Hematopoietic multipotent progenitor cell (in vitro differentiated cells): ENCODE results near the gene SLC22A13. TPM values are rescaled to one million over a fixed set of nuclear protein-coding genes. Genes with fewer than 3 reads are reported as not detected.
"Not testable (repeated sequence)": the region's sequence is repeated elsewhere in the genome, so short reads cannot be mapped to it uniquely, and the experiment has no call there.

Experiments
- DNase-seq, 3 donors: peaks; one replicate each; pipeline ENCODE4 v3.0.0-alpha.2; 2011 to 2015; ENCODE audit warnings: low read depth in 2 of 3, low spot score in 2 of 3
- total RNA-seq: library from RNA; depleted of rRNA; stranded (reverse); fragments of >200 nt; gene quantifications from one replicate; pipeline ENCODE4 v1.2.3, GENCODE V29; 2012

SLC22A13 gene
- total RNA-seq, 1 donor, result 0.27 TPM

GRCh38 chr3:38297053-38297452, 31.4 kb downstream of the SLC22A13 start:
- not testable (repeated sequence) for DNase-seq

- no peak for DNase-seq
These were observed 31.9 kb downstream of the SLC22A13 start for GRCh38 chr3:38297537-38297936.

- DNase-seq, result peak in 1 of 3 donors; percentile 18
These were observed 32.5 kb downstream of the SLC22A13 start for GRCh38 chr3:38297947-38298711.

- DNase-seq, result no peak
These were observed 41.3 kb downstream of the SLC22A13 start for GRCh38 chr3:38306941-38307340.

GRCh38 chr3:38307599-38307998, 42.0 kb downstream of the SLC22A13 start:
- no peak for DNase-seq

- DNase-seq, result no peak
These were observed 42.8 kb downstream of the SLC22A13 start for GRCh38 chr3:38308456-38308855.

- no peak for DNase-seq
These were observed 45.9 kb downstream of the SLC22A13 start for GRCh38 chr3:38311476-38311875.

GRCh38 chr3:38311941-38312340, 46.3 kb downstream of the SLC22A13 start:
- DNase-seq, result no peak

GRCh38 chr3:38312356-38312755, 46.7 kb downstream of the SLC22A13 start:
- DNase-seq, result no peak

GRCh38 chr3:38313263-38313662, 47.7 kb downstream of the SLC22A13 start:
- DNase-seq, result no peak

- no peak for DNase-seq
These were observed 48.1 kb downstream of the SLC22A13 start for GRCh38 chr3:38313695-38314094.

- DNase-seq, result peak in 1 of 3 donors; percentile 21
These were observed 48.6 kb downstream of the SLC22A13 start for GRCh38 chr3:38314112-38314763.

GRCh38 chr3:38314764-38315487, 49.3 kb downstream of the SLC22A13 start:
- no peak for DNase-seq

- DNase-seq, result no peak
These were observed 50.0 kb downstream of the SLC22A13 start for GRCh38 chr3:38315488-38316230.

- DNase-seq, result no peak
These were observed 51.0 kb downstream of the SLC22A13 start for GRCh38 chr3:38316356-38317191.

GRCh38 chr3:38317192-38317759, 51.7 kb downstream of the SLC22A13 start:
- no peak for DNase-seq

- no peak for DNase-seq
These were observed 53.4 kb downstream of the SLC22A13 start for GRCh38 chr3:38318766-38319671.

- DNase-seq, result not testable (repeated sequence)
These were observed 55.0 kb downstream of the SLC22A13 start for GRCh38 chr3:38320638-38321037.

- no peak for DNase-seq
These were observed 57.4 kb downstream of the SLC22A13 start for GRCh38 chr3:38323060-38323459.
